Measurements from ENCODE around the gene ARHGEF28.

DNA sequence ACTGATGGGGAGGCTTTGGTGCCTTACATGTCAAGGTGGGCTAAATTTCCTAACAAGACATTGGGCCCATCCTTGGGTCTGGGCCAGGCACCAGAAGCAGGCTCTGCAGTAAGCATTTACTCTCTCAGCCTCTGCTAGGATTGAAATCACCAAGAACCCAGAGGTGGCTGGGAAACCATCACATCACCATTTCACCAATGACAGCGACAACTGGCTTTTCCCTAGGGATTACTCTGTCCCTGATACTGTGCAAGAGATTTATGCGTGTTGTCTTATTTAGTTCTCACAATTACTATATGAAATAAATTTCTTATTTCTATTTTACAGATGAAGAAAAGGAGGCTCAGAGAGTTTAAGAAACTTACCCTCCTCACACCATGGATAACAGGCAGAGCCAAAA is 342.2 kb downstream of the ARHGEF28 start:
- TF ChIP-seq ZNF589 (CRISPR knock-in tag; conservative IDR thresholded peaks at IDR 0.05) = no peak
- TF ChIP-seq ZNF792 (CRISPR knock-in tag; IDR thresholded peaks at IDR 0.05) = no peak
- TF ChIP-seq EZH2 (conservative IDR thresholded peaks at IDR 0.05; ENCODE audit: low read depth, low read length) = no peak
- TF ChIP-seq ZFP41 (CRISPR knock-in tag; IDR thresholded peaks at IDR 0.05; ENCODE audit: borderline replicate concordance) = no peak
- TF ChIP-seq, protein P1, sequence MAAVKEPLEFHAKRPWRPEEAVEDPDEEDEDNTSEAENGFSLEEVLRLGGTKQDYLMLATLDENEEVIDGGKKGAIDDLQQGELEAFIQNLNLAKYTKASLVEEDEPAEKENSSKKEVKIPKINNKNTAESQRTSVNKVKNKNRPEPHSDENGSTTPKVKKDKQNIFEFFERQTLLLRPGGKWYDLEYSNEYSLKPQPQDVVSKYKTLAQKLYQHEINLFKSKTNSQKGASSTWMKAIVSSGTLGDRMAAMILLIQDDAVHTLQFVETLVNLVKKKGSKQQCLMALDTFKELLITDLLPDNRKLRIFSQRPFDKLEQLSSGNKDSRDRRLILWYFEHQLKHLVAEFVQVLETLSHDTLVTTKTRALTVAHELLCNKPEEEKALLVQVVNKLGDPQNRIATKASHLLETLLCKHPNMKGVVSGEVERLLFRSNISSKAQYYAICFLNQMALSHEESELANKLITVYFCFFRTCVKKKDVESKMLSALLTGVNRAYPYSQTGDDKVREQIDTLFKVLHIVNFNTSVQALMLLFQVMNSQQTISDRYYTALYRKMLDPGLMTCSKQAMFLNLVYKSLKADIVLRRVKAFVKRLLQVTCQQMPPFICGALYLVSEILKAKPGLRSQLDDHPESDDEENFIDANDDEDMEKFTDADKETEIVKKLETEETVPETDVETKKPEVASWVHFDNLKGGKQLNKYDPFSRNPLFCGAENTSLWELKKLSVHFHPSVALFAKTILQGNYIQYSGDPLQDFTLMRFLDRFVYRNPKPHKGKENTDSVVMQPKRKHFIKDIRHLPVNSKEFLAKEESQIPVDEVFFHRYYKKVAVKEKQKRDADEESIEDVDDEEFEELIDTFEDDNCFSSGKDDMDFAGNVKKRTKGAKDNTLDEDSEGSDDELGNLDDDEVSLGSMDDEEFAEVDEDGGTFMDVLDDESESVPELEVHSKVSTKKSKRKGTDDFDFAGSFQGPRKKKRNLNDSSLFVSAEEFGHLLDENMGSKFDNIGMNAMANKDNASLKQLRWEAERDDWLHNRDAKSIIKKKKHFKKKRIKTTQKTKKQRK (IDR thresholded peaks at IDR 0.05; ENCODE audit: low read length) = no peak
- TF ChIP-seq CREM (IDR thresholded peaks at IDR 0.05) = no peak
- TF ChIP-seq CREM (CRISPR knock-in tag; IDR thresholded peaks at IDR 0.05) = no peak
- TF ChIP-seq SP140L (CRISPR knock-in tag; IDR thresholded peaks at IDR 0.05; ENCODE audit: borderline replicate concordance) = no peak
- TF ChIP-seq, protein P2, sequence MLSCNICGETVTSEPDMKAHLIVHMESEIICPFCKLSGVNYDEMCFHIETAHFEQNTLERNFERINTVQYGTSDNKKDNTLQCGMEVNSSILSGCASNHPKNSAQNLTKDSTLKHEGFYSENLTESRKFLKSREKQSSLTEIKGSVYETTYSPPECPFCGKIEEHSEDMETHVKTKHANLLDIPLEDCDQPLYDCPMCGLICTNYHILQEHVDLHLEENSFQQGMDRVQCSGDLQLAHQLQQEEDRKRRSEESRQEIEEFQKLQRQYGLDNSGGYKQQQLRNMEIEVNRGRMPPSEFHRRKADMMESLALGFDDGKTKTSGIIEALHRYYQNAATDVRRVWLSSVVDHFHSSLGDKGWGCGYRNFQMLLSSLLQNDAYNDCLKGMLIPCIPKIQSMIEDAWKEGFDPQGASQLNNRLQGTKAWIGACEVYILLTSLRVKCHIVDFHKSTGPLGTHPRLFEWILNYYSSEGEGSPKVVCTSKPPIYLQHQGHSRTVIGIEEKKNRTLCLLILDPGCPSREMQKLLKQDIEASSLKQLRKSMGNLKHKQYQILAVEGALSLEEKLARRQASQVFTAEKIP (CRISPR knock-in tag; IDR thresholded peaks at IDR 0.05; ENCODE audit: borderline replicate concordance) = no peak
